Stimulated activated CD4-positive, alpha-beta T cell treated with anti-CD3 and anti-CD28 coated beads, Interleukin-1b, Interleukin-23, amount 100 ng/mL, for 4 hours (primary cell): ENCODE results near the gene INO80.

Experiments
- DNase-seq, 2 donors: peaks; one replicate each; pipeline ENCODE4 v3.0.0-alpha.2; 2020; ENCODE audit warnings: low read depth in 2 of 2

The INO80 gene

DNA sequence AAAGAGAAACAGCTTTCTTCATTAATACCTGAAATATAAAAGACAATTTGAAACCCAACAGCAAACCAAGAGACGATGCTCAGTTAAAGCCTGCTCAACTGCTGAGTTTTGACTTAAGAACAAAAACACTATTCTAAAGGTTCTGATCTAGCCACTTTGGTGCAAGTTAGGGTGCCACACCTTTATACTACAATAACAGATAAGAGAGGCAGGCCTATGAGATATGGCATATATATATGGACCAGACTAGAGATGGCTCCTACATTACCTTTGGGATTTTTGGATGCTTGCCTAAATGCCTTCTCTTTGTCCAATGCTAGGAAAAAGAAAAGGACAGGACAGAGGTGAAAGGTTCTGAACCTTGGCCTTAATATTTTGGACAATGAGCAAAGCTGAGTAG, 68.6 kb downstream of the INO80 start:
- no peak for DNase-seq

DNA sequence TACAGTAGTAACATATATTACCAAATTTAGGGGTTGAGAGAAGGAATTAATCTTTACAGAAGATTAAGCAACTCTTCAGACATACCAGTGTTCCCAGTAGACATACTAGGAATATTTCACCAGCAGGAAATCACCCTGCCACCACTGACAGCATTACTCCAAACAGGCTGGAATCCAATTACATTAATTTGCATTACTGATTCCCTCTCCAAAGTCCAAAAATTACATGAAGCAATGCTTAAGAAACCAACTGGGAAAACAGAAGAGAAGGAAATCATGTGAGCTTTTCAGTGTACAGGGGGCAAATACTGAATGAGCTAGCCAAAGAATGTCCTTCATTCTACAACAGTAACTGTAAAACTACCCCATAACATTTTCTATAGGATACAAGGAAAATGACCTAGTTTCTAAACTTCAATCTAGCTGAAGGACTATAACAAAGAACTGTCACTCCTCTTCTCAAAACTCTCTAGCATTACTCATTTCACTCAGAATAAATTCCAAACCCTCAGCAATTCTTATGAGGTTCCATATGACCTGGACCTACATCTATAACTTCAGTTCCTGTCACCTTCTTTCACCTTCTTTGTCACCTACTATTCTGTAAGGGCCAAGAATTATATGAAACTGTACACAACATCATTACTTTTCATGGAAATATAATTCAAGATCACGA, 72.7 kb downstream of the INO80 start:
- DNase-seq: no peak

DNA sequence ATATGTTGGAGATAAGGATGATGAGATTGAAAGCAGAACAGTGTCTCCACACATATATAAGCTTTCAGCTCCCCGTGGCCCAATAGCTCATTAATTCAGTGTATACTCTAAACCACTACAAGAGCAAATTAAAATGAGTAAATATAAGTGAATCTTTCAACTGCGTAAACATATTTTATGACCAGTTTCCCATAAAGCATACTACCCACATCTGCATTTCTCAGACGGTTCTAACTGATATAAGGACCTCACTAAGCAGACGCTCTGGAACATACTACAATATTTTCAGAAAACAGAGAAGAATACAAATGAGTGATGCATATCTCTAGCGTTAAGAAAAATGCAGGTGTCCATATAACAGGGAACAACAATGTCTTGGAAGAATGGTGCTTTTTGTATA, 73.2 kb downstream of the INO80 start:
- DNase-seq: no peak

DNA sequence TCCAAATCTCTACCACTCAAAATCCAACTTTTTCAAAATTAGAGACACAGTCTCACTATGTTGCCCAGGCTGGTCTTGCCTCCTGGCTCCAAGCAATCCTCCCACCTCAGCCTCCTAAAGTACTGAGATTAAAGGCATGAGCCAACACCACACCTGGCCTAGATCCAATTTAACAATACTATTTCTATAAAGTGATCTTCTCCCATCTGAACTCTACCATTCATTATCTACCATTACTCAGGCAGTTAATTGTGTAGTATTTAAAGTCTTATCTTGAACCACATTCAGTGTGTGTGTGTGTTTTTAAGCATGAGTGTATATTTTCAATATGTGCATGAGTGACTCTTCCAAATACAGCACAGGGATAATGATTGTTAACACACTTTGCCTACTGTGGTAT, 77.0 kb downstream of the INO80 start:
- DNase-seq: no peak

DNA sequence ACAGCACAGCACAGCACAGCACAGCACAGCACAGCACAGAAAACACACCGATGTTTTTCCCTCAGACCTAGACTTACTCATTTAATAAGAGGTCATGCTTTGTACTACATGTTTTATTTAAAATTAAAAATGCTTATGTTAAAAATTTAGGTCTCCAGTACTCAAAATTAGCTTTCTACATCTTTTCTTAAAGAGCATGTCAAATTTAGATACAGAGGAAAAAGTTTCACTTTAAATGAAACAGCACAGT, 84.1 kb downstream of the INO80 start:
- no peak for DNase-seq

DNA sequence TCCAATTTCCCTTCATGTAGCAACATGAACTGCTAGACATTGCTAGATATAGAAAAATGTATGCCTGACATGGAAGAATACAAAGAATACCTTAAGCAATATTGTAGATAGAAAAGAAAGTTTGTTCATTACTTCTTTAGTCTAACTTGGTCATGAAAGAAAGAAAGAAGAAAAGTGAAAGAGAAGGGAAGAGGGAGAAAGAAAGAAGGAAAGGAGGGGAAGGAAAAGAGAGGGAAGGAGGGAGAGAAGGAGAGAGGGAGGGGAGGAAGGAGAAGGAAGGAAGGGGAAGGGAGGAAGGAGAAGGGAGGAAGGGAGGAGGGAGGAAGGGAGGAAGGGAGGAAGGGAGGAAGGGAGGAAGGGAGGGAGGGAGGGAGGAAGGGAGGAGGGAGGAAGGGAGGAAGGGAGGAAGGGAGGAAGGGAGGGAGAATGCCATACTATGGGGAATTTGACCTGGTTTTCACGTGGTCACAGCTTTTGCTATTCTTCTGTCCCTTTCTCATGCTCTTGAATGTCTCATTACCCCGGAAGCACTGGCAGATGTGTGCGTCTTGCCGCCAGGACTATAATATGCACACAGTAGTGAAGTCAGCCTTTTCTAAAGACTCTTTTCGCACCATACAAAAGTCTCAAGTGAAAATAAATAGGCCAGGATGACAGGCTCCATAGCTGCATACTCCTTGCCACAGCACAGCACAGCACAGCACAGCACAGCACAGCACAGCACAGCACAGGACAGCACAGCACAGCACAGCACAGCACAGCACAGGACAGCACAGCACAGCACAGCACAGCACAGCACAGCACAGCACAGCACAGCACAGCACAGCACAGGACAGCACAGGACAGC, 84.6 kb downstream of the INO80 start:
- no peak for DNase-seq

DNA sequence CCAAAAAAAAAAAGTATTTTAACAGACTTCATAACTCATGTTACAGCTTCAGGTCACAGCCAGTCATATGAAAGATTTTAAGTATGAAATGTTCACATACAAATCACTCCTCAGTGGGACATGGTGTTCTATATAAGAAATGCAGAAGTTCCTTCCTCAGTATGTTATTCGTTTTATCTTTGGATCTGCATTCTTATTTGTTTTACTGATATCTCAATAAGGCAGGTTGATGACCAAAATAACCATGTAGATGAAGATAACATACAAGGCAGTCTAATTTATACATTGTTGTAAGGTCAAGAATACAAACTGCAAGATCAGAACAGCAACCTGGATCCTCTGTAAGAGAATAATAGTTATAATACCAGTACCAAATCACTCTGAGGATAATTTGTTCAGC, 87.2 kb downstream of the INO80 start:
- DNase-seq: no peak

DNA sequence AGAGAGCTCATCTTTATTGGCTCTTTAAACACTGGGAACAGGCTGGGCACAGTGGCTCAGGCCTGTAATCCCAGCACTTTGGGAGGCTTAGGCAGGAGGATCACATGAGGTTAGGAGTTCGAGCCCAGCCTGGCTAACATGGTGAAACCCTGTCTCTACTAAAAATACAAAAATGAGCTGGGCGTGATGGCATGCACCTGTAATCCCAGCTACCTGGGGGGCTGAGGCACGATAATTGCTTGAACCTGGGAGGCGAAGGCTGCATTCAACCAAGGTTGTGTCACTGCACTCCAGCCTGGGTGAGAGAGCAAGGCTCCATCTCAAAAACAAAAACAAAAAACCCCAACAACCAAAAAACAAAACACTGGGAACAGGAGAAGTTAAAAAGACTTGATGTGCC, 90.7 kb downstream of the INO80 start:
- DNase-seq: no peak

DNA sequence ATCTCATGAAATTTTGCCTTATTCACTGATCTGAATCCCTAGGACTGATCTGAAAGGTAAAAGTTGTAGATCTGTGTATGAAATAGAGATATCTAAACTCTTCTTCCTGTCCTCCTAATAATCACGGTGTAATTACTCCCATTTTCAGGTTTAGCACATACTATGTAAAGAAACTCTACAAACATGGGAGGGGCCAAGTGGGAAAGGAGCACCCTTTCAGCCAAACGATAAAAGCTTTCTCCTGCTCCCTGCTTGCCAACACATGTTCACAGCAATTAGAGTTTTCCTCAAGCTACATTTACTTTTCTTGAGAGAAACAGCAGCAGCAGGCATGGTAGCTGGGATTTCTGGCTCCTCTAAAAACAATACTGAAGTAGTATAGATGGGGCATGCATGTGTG, 91.2 kb downstream of the INO80 start:
- DNase-seq: no peak

DNA sequence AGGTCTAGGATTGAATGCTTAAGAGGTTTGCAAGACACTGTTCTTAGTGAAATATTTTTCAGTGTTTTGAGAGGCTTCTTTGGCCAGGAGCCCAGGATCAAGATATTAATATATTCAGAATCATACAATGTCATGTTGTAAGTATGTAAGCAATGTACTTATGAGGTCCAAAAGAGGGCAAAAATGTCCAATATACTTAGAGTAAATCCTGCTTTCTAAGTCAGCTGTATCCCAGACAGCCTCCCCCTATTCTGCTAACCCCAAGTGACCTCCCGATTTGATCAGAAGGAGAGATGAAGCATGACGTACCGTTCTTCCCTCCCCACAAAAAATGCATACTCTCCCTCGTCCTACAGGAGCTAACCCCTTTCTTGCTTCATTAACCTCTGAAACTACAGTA, 91.9 kb downstream of the INO80 start:
- DNase-seq: no peak

DNA sequence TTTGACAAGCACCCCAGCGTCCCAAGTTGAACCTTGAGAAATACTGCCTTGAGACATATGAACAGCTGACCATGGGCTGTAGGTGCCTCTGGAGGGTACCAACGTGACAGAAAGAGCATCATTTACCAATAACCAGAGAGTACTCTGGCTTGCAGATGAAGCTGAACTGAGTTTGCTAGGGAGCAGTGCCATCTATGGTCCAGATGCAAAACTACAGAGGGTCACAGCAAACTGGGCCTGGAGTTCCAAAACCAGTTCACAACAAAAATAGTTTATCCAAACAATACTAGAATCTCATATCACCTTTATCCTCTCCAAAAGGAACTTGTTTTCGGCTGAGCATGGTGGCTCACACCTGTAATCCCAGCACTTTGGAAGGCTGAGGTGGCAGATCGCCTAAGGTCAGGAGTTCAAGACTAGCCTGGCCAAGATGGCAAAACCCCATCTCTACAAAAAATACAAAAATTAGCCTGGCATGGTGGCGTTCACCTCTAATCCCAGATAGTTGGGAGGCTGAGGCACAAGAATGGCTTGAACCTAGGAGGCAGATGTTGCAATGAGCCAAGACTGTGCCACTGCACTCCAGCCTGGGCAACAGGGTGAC, 93.5 kb downstream of the INO80 start:
- DNase-seq: peak in 1 of 2 donors; percentile 8

DNA sequence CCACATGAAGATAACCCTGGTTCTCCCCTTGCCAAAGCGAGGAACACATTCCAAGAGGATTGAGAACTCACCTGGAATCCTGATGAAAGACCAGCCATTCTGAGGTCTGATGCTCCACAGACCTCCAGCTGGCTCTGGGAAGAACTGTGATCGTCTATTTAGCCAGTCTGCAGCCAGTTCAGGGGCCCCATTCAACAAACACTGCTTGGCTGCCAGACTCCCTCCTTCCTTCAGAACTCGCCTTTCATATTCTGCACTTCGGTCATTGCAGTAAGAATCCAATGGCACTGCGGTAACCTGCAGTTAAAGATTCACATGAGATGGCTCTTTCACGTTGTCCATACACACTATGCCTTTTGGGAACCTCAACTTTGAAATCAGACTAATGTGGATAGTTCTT, 95.3 kb downstream of the INO80 start:
- no peak for DNase-seq

DNA sequence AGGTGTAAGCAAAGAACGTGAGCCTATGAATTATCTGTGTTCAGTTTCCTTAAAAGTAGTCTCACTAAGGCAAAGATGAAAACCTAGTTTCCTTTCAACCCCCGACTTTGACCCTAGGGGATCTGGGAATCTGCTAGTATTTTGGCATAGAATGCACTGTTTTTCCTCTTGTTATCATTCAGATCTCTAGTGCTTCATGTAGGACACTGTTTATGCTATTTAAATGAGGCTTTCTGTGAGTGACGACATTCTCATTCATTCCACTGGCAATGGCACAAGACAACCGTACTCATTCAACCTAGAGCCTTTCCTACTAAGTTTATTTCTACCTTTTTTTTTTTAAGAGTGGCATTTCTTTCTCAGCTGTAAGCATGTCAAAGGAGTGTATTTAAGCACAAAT, 95.8 kb downstream of the INO80 start:
- no peak for DNase-seq

DNA sequence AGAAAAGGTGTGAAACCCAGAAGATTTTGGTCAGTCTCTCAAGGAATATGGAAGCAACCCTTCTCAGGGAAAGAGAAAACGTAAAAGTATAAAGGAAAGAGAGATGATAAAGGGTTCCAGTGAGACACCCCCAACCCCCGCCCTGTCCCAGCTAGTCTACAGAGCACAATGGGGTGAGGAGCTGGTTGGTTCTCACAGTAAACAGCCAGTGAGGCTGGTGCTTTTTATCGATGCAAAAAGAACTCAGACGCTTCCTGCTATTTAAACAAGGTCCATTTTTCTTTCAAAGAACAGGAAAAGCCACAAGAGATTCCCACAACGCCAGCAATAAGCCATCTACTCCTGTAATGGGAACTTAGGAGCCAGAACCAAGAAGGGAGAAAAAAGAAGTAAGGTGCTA, 96.9 kb downstream of the INO80 start:
- no peak for DNase-seq

DNA sequence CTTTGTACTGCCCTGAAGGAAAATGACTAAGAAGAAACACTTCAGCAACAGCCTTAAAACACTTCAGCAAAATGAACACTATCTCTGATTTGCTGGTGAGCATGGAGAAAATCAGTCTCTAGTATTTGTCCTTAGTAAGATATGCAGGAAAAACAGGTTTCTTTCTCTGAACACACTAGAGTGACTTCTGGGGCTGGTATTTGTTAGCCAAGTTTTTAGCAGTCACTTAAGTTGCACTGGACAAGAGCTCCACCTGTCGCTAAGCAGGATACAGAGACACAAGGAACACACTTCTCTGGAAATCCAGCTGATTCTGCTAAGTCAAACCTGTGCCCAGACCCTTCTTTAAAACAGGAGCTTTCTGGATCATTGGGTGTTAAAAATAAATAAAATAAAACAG, 97.5 kb downstream of the INO80 start:
- no peak for DNase-seq

DNA sequence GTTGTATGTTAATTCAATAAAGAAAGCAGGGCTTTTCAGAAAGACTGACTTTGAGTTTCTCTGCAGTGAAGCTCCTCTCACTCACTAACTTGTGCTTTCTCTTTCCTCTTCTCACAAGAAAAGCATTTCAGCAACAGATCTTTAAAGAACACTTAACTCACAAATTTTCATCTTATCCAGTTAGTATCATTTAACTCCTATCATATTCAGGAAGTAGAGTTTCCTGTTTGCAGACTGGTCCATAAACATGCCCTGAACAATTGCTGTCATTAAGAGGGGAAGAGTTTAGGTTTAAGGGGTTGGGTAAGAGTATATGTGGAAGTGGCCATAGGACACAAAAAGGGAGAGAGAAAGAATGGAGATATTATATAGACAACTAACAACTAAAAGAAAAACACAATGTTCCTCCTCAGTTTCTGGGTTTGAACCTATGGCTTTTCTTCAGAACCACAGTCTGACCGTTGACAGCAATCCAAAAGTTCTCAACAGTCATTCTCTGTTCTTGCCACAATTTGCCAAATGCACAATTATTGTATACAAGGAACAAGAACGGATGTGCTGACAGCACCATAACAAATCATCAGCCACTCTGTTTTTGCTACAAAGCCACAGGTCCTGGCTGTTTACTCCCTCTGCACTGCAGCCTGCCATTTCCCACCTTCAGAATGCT, 98.9 kb downstream of the INO80 start:
- DNase-seq: no peak

DNA sequence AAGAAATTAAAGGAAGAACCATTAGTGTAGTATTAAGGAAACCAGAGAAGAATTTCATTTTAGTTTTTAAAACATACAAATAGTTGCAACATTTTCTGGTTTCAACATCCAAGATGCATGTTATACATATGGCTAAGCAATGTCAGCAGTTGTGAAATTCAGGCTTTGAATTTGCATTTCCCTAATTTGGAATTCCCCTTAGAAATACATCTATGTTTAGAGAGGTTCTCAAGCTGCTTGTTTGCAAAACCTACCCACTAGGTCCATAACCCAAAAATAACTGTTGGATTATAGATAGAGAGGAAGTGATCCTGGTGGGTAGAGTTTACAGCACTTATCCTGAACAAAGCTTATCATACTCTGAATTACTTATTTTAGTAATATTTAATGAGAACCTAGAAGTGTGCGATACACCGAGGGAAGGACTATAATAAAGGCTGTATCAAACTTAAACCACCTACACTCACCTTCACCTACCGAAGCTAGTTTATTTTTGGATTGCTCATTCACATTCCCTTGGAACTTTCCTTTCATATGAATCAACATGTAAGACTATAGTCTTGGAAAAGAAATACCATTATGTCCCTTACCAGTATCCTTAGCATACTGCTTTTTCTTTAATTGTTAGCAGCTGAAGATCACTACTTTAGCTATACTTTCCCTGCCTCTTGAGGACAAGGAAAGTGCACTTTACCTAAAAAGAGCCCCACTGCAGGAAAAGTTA, 102.2 kb downstream of the INO80 start:
- no peak for DNase-seq

DNA sequence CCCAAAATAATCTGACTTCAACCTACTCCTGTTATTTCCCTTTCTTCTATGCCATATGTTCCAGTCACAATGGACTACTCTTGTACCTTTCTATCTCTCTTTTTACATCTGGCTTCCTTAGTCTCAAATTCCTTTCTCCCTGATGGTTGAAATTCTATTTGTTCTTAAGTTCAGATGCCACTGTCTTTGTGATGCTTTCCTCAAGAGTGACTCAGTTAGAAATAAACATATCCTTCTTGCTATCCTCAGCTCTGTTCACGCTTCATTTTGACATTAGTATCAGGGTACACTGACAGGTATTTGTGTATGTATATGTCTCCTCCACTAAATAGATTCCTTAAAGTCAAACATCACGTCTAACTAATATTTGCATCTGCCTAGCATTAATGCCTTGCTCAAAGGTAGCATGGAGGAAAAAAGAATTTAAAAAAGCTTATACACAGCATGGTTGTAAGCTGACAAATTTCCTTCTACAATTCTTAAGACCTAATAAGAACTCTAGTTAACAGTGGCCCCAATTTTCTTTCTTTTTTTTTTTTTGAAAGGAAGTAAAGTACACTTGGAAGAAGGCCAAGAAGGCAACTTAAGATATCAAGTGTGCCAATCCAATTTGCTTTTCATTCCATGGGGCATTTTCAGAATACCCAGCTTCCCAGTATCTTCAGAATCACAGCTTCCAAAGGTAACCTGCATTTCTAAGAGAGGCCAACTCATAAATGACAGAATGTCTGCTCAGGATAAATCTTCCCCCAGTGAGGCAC, 104.8 kb downstream of the INO80 start:
- DNase-seq: no peak

DNA sequence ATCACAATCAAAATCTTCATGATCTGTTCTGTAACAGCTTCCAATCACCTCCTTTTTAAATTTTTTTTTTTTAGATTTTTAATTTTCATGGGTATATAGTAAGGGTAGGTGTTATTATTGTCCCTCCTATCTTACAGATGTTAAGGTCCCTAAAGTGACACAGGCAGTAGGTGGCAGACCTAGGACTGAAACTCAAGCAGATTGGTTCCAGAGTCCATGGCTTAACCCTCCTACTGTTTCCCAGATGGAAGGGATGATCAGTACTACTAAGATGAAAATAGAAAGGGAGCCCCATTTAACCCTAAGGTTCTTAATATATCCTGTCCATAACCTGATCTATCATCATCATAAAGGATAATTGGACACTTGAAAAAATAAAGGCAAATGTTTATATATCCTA, 105.7 kb downstream of the INO80 start:
- no peak for DNase-seq

DNA sequence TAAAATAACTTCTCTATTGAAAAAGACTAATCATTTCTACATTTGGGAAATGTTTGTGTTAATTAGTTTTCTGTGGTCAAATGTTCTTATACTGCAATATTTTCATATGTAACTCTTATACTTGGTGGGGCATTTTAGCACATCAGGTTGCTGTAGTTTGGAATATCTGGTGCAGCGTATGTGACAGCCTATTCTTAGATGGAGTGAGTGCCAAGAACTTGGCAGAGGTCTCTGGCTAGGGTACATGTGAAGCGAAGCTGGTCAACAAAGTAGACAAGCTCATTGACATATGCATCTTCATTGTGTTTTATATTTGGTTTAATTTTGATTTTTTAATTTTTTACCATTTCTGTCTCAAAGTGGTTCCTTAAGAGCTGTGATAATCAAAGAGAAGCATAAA, 109.6 kb downstream of the INO80 start:
- no peak for DNase-seq

DNA sequence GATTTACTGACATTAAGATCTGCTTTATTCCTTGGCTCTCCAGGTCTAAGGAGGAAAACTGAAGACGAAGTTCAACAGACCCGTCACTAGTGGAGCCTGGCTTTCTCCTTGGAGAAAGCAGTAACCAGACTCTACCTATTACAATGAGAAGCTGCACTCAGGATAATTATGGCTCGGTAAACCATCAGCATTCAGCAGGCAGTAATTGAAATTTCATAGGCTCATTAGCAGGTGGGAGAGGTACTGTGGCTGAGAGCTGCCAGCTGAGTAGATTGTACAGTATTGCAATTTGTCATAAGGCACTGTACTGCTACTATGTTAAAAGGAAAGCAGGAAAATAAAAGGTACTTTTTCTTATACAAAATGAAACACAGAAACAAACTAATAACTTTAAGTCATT, 111.6 kb downstream of the INO80 start:
- DNase-seq: no peak
